Erythroblast (primary cell): ENCODE results near the gene CCZ1B.
"Not testable (repeated sequence)": the region's sequence is repeated elsewhere in the genome, so short reads cannot be mapped to it uniquely, and the experiment has no call there.

ENCODE experiments used
- GATA1 ChIP-seq: IDR thresholded peaks from 2 replicates; pipeline ENCODE4 v1.6.1; 2011; ENCODE audit warnings: low read depth, mild to moderate bottlenecking, control low read depth, low read length, moderate library complexity
- POLR2A ChIP-seq: IDR thresholded peaks from 2 replicates; pipeline ENCODE4 v1.6.1; 2011; ENCODE audit warnings: mild to moderate bottlenecking, low read length

DNA sequence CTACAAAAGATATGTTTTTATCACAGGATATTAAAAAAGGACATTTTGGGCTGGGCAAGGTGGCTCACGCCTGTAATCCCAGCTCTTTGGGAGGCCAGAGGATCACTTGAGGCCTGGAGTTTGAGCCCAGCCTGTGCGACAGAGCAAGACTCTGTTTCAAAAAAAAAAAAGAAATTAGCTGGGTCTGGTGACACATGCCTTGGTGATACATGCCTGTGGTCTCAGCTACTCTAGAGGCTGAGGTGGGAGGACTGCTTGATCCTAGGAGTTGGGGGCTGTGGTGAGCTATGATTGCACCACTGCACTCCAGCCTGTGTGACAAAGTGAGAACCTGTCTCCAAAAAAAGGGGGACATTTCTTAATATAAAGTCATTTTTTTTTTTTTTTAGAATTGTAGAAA is 25.7 kb downstream of the CCZ1B start:
- TF ChIP-seq POLR2A, GATA1: not testable (repeated sequence)
